GM21717 (cell line): ENCODE results near the gene PHETA1.

Experiments
- ATAC-seq: cut with Tn5 transposase; IDR thresholded peaks from one replicate; pipeline ENCODE4 v1.9.1; 2021; ENCODE audit warnings: mild to moderate bottlenecking, moderate library complexity; ENCODE audit not compliant: unreplicated experiment

The PHETA1 gene

DNA sequence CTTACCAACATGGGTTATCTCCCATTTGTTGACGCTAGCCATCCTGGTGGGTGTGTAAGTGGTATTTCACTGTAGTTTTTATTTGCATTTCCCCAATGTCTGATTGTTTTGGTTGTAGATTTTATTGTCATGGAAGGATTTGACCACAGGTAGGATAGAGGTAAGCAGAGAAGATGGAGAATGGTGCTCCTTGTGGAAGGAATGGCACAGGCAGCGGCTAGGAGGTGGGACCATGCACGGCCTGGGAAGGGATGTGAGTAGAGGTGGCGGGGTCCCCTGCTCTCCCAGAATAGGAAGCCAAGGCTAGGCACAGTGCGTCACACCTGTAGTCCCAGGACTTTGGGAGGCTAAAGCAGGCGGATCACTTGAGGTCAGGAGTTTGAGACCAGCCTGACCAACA is 41.4 kb downstream of the PHETA1 start:
- no peak for ATAC-seq

DNA sequence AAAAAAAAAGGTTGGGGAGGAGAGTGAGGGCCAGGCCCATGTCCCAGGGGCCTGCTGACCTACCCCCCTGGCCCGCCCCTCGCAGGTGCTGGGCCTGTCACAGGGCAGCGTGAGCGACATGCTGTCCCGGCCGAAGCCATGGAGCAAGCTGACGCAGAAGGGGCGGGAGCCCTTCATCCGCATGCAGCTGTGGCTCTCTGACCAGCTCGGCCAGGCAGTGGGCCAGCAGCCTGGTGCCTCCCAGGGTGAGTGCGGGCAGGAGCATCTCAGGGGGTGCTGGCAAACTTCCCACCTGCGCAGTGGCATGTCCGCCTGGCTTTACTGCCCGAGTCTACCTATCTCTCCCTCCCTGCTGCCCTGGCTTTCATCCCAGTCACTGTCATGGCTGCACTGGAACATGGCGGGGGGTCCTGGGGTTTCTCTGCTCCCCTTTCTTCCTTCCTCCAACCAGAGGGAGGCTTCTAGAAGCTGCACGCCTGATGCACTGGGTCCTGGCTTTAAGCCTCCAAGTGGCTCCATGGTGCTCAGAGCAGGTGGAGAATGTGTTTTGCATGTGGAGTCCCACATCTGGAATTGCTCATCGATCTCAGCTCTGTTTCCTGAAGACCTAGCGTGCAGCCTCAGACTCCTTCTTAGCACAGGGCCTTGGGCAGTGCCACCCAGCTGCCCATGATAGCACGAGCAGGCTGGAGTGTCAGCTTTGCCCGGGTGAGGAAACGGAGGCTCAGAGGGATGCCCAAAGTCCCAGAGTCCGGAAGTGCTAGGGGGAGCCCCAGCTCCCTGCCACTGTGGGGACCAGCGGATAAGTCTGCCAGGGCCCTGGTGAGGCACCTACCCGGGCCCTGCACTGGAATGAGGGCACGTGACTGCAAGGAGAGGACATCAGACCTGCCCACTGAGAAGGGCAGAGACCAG is 46.3 kb downstream of the PHETA1 start:
- ATAC-seq, result no peak

DNA sequence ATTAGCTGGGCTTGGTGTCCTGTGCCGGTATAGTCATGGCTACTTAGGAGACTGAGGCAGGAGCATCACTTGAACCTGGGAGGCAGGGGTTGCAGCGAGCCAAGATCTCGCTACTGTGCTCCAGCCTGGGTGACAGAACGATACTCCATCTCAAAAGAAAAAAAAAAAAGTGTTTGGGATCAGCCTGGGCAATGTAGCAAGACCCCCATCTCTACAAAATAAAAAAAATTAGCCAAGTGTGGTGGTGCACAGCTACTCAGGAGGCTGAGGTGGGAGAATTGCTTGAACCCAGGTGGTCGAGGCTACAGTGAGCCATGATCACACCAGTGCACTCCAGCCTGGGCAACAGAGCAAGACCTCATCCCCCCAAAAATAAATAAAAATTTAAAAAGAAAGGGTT is 47.6 kb downstream of the PHETA1 start:
- no peak for ATAC-seq

DNA sequence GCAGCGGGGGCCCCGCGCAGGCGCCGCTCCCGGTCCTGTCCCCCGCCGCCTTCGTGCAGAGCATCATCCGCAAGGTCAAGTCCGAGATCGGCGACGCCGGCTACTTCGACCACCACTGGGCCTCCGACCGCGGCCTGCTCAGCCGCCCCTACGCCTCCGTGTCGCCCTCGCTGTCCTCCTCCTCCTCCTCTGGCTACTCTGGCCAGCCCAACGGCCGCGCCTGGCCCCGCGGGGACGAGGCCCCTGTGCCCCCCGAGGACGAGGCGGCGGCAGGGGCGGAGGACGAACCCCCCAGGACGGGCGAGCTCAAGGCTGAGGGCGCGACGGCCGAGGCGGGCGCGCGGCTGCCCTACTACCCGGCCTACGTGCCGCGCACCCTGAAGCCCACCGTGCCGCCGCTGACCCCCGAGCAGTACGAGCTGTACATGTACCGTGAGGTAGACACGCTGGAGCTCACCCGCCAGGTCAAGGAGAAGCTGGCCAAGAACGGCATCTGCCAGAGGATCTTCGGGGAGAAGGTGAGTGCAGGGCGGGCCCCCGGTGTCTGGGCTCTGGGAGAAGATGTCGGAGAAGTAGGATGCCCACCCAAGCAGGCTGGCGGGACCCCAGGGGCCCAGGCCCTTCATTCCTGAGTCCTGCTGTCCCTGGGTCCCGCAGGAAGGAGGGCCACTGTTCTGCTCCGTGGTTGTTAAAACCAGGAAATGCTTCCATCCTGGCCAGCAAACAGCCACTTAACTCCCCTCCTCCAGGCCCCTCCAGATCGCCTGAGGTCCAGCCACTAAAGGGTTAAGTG is 48.4 kb downstream of the PHETA1 start:
- ATAC-seq, result no peak

DNA sequence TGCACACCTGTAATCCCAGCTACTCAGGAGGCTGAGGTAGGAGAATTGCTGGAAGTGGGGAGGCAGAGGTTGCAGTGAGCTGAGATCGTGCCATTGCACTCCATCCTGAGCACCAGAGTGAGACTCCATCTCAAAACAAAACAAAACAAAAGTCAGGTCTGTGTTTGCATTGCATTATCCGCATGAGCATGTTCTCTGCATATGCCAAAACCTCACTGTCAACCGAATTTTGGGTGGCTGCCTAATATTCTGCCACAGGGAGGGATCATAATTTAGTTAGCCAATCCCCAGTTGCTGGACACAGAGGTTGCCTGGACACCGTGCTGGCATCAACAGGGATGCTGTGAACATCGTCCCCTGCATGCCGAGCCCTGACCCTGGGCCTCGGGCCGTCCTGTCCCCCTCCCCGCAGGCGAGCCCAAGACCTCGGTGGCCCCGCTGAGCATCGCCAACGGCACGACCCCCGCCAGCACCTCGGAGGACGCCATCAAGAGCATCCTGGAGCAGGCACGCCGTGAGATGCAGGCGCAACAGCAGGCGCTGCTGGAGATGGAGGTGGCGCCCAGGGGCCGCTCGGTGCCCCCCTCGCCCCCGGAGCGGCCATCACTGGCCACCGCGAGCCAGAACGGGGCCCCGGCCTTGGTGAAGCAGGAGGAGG is 49.2 kb downstream of the PHETA1 start:
- no peak for ATAC-seq

DNA sequence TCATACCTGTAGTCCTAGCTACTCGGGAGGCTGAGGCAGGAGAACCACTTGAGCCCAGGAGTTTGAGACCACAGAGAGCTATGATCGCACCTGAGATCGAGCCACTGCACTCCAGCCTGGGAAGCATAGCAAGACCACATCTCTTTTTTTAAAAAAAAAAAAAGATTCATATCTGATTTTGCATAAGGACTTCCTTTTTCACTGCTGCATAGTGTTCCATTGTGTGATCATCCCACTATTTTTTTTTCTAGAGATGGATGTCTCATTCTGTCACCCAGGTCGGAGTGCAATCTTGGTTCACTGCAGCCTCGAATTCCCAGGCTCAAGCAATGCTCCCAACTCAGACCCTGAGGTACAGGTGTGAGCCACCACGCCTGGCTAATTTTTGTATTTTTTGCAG is 50.4 kb downstream of the PHETA1 start:
- ATAC-seq, result no peak

DNA sequence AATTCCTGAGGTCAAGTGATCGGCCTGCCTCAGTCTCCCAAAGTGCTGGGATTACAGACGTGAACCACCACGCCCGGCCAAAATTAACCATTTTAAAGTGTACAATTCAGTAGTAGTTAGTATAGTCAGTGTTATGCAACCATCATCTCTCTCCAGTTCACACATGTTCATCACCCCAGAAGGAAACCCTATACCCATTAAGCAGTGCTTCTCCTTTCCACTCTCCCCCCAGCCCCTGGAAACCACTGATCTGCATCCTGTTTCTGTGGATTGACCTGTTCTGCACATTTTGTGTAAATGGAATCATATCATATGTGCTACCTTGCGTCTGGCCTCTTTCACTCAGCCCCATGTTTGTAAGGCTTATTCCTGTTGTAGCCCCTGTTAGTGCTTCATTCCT is 52.2 kb downstream of the PHETA1 start:
- no peak for ATAC-seq

DNA sequence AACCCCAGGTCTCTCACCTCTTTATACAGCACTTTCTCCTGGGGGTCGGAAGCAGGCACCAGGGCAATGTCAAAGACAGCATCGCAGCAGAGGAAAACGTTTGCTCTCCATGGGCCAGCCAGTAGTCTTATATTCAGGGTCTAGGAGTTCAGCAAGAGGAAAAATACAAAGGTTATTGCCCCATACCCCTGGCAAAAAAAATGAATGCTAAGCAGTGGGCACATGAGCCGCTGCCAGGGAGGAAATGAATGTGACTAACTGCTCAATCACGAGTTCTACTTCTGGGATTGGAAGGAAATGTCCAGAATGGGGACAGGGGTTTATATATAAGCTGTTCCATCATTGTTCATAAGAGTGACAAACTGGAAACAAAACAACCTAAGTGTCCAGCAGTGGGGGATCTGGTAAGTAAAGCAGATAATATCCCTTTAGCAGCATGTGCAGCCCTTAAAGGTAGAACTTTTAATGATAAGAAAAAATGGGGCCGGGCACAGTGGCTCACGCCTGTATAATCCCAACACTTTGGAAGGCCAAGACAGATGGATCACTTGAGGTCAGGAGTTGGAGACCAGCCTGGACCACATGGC is 53.8 kb downstream of the PHETA1 start:
- no peak for ATAC-seq

DNA sequence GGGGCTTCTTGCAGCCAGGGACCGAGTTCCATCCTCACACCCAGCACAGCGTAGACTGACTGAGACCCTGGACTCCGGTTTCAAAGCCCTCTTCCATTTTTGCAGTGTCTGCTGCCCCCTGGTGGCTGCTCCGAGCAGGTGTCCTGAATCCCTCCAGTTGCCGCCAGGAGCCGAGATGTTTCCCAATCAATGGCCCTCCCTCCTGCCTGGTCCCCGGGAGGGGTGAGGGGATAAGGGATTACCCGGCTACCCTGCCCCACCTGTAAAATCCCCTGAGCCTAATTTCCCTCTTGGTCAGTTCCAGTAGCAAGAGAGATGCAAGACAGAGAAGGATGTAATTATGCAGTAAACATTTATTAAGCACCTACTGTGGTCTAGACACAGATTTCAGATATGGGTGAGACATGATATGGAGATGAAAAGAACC is 55.0 kb downstream of the PHETA1 start:
- ATAC-seq, result no peak

DNA sequence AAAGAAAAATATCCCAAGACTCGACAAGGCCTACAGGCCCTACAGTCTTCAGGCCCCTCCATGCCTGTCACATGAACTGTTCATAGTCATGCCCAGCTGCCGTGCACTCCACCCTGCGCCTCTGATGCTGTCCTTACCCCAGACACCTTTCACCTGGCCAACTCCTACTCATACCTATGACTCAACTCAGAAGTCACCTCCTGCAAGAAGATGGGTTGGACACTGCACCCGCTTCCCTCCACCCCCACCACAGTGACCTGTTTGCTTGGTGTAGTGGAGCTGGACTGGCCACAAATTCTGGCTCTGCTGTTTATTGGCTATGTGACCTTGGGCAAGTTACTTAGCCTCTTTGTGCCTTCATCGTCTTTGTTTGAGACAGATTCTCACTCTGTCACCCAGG is 56.2 kb downstream of the PHETA1 start:
- no peak for ATAC-seq

DNA sequence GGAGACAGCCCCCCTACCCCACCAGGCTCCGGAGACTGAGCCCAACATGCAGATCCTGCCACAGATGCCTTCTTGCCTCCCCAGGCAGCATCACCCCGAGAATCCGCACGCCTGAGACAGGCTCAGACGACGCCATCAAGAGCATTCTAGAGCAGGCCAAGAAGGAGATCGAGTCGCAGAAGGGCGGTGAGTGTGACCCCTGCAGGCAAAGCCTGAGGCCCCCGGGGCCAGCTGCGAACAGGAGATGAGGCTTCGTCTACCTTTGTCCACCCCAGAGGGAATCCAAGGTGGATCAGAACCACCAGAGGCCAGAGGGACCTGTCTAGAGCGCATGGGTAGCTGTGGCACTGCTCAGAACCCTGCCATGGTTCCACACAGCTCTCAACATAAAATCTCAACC is 56.9 kb downstream of the PHETA1 start:
- ATAC-seq, result no peak

DNA sequence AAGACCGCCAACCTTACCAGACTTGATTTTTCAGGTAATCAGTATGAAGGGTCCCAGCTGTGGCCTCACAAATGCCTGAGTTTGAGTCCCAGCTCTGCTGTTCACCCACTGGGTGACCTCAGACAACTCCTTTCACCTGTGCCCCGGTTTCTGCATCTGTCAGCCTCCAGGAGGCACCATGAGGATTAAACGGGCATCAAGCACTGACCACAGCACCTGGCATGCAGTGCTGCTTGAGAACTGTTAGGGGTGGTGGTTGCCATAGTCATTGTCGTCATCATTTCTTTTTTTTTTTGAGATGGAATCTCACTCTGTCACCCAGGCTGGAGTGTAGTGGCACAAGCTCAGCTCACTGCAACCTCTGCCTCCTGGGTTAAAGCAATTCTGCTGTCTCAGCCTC is 57.9 kb downstream of the PHETA1 start:
- no peak for ATAC-seq
